Spleen (tissue), 11 donors: ENCODE measurements around the gene MRPL18. TPM values are rescaled to one million over a fixed set of nuclear protein-coding genes. Genes with fewer than 3 reads are reported as not detected.
"Not testable (repeated sequence)": the region's sequence is repeated elsewhere in the genome, so short reads cannot be mapped to it uniquely, and the experiment has no call there.

Experiments used
- DNase-seq: peaks from one replicate; pipeline ENCODE4 v3.0.0-alpha.2; 2020
- H3K27ac ChIP-seq, 8 donors: fragments of 200-600 bp; sonication (generic) in 7 of 8; 1 replicate in 4 of 8; 2 replicates in 4 of 8; pipeline versions ENCODE4 v1.5.0 to v1.8.0; 2016 to 2021; ENCODE audit warnings: inconsistent platforms in 4 of 8, mild to moderate bottlenecking in 4 of 8, moderate library complexity in 1 of 8
- H3K27me3 ChIP-seq, 7 donors: fragments of 200-600 bp; sonication (generic) in 6 of 7; replicated peaks in 1 of 7; 1 replicate in 4 of 7; 2 replicates in 3 of 7; pipeline versions ENCODE4 v1.5.0 to v1.8.0; 2016 to 2021; ENCODE audit warnings: inconsistent platforms in 3 of 7, mild to moderate bottlenecking in 1 of 7
- H3K36me3 ChIP-seq, 6 donors: fragments of 200-600 bp; sonication (generic) in 5 of 6; 1 replicate in 4 of 6; 2 replicates in 2 of 6; pipeline versions ENCODE4 v1.5.0 to v1.8.0; 2016 to 2021; ENCODE audit warnings: inconsistent platforms in 2 of 6
- H3K4me1 ChIP-seq, 6 donors: fragments of 200-600 bp; sonication (generic) in 5 of 6; 1 replicate in 3 of 6; 2 replicates in 3 of 6; pipeline versions ENCODE4 v1.5.0 to v1.8.0; 2016 to 2021; ENCODE audit warnings: inconsistent platforms in 3 of 6
- H3K4me3 ChIP-seq, 8 donors: fragments of 200-600 bp; sonication (generic) in 7 of 8; 1 replicate in 4 of 8; 2 replicates in 4 of 8; pipeline versions ENCODE4 v1.5.0 to v1.8.0; 2016 to 2021; ENCODE audit warnings: inconsistent platforms in 4 of 8, mild to moderate bottlenecking in 4 of 8, moderate library complexity in 2 of 8
- H3K9me3 ChIP-seq, 8 donors: fragments of 200-600 bp; sonication (generic) in 7 of 8; 1 replicate in 4 of 8; 2 replicates in 4 of 8; pipeline versions ENCODE4 v1.5.0 to v1.8.0; 2016 to 2021; ENCODE audit warnings: inconsistent platforms in 4 of 8
- POLR2A ChIP-seq, 3 donors: fragments of 450-650 bp; IDR thresholded peaks; one replicate each; pipeline ENCODE4 v1.5.1; 2017; ENCODE audit warnings: antibody characterized with exemption in 3 of 3, mild to moderate bottlenecking in 1 of 3
- POLR2AphosphoS5 ChIP-seq, 3 donors: sonication (generic); formaldehyde crosslinking; IDR thresholded peaks; one replicate each; pipeline ENCODE4 v1.5.1; 2017; ENCODE audit warnings: antibody characterized with exemption in 3 of 3
- WGBS, 5 donors: extraction: QIAGEN DNeasy Blood & Tissue Kit in 3 of 5; methylation state at CpG; one replicate each; pipeline versions ENCODE4 v1.1.5 to v1.1.7; 2013 to 2018; 5-methylcytosine and 5-hydroxymethylcytosine counted together
- intact Hi-C: fragments of 100-400 bp; cut with DNase I; formaldehyde crosslinking; loops from one replicate; pipeline ENCODE4 v1.15.0; 2023; ENCODE audit warnings: low total_unique reads
- polyA plus RNA-seq, 3 donors: library from polyadenylated mRNA; stranded (reverse); fragments of 200-250 nt; gene quantifications; one replicate each; pipeline ENCODE4 v1.2.1, GENCODE V29; 2013
- total RNA-seq, 7 donors: library from RNA; depleted of rRNA in 3 of 7; stranded (reverse); fragments of >200 nt in 3 of 7; fragmentation: NEBNext Ultra II Directional in 4 of 7; extraction: Animal tissue kit (Norgen Biotek cat#: 25700) in 4 of 7; gene quantifications; one replicate each; pipeline versions ENCODE4 v1.1.0 to v1.2.1, GENCODE V29; 2016 to 2021
- TF ChIP-seq, protein P1 (sequence below), 11 experiments: fragments of 200-600 bp in 7 of 11; fragments of 450-650 bp in 4 of 11; sonication (generic) in 4 of 11; IDR thresholded peaks in 8 of 11; conservative IDR thresholded peaks in 3 of 11; 1 replicate in 7 of 11; 2 replicates in 4 of 11; pipeline versions ENCODE4 v1.4.0 to v1.8.0; 2016 to 2021; ENCODE audit warnings: antibody characterized with exemption in 11 of 11, inconsistent platforms in 4 of 11, mild to moderate bottlenecking in 1 of 11
- donor health status: healthy with polysubstance abuse.
- donor health status: DM: no; HTN: no; CAD: no; lungs with moderate emphysema.
- donor health status: DM: no; HTN: no; CAD: no.
- donor health status: Bipolar disorder and iron deficiency.
- donor health status: healthy.
- donor health status: DM: no; HTN: no; CAD: no.
- donor health status: DM: yes; HTN: yes; CAD: no.

Gene MRPL18
- total and polyA plus RNA-seq, 10 donors, result 29.6 to 76.7 (median 44.6) TPM

DNA sequence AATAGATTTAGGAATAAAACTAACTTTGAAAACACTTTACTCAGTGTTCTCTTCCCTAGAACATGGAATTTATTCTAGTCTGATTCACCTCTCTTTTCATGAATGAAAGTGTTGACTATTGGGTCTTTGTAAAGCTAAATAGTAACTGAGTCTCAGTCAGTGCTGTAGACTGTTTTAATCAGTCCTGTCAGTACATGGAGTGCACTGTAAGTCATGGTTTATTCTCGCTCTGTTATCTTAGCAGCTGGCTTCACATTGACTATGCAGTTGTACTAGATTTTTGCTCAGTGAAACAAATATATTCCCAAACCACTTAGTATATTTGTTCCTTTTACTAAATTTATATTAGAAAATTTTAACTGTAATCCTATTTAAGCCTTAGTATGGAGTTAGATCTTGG, 43.5 kb upstream of the MRPL18 start:
- 93 to 97% (median 97%) methylated on average over 1 of the region's 1 CpG for WGBS, 5 donors
- Histone ChIP-seq H3K27me3 (no peaks in the 10 kb centered on the region), H3K36me3 (peaks cover 3 to 100% (median 96%) of the 10 kb centered on the region in 6 donors), H3K9me3 (no peaks in the 10 kb centered on the region), H3K4me3 (no peak overlapping the region), H3K4me1 (peaks cover 0 to 25% (median 0%) of the 10 kb centered on the region in 6 donors), H3K27ac (no peak overlapping the region)
- TF ChIP-seq POLR2A (IDR thresholded peaks at IDR 0.05) (no peak), POLR2AphosphoS5 (IDR thresholded peaks at IDR 0.05) (no peak)
- TF ChIP-seq, protein P1, sequence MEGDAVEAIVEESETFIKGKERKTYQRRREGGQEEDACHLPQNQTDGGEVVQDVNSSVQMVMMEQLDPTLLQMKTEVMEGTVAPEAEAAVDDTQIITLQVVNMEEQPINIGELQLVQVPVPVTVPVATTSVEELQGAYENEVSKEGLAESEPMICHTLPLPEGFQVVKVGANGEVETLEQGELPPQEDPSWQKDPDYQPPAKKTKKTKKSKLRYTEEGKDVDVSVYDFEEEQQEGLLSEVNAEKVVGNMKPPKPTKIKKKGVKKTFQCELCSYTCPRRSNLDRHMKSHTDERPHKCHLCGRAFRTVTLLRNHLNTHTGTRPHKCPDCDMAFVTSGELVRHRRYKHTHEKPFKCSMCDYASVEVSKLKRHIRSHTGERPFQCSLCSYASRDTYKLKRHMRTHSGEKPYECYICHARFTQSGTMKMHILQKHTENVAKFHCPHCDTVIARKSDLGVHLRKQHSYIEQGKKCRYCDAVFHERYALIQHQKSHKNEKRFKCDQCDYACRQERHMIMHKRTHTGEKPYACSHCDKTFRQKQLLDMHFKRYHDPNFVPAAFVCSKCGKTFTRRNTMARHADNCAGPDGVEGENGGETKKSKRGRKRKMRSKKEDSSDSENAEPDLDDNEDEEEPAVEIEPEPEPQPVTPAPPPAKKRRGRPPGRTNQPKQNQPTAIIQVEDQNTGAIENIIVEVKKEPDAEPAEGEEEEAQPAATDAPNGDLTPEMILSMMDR (IDR thresholded peaks at IDR 0.05 in 8 of 11, conservative IDR thresholded peaks at IDR 0.05 in 3 of 11), result no peak
- intact Hi-C loops, result no loop called here
- DNase-seq, result no peak

DNA sequence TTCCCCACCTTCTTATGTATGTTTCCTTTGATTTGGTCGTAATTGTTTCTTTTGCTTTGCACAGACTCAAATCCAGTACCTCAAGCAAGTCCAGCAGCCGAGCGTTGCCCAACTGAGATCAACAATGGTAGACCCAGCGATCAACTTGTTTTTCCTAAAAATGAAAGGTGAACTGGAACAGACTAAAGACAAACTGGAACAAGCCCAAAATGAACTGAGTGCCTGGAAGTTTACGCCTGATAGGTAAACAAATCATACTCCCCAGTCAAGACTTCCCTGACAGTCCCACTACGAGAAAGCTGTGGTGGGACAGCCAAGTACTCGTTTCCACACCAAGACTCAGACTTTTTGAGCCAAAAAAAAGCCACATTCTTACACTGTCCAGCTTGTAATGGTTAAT, 42.1 kb upstream of the MRPL18 start:
- 86 to 95% (median 91%) methylated on average over 7 of the region's 7 CpGs for WGBS, 5 donors
- H3K4me3 ChIP-seq, H3K27ac ChIP-seq, DNase-seq, H3K9me3 ChIP-seq, intact Hi-C loops, H3K27me3 ChIP-seq: not testable (repeated sequence)
- peaks cover 3 to 100% (median 93%) of the 10 kb centered on the region in 6 donors for H3K36me3 ChIP-seq
- peaks cover 0 to 19% (median 0%) of the 10 kb centered on the region in 6 donors for H3K4me1 ChIP-seq

DNA sequence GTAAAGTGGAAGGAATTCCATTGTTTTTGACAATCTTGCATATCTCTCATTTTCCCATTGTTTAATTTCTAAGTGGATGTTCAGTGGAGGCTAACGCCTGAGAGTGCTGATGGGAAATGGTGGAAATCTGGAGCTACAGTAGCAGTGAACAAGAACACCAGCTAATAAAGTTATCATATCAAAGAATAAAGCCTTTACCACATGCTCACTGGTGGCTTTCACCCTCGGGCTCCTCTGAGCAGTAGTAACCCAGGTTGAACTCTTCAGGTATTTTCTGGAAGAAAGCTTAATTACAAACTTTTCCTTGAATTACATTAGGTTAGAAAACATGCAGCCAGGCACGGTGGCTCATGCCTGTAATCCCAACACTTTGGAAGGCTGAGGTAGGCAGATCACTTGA, 38.8 kb upstream of the MRPL18 start:
- Histone ChIP-seq H3K27me3 (no peaks in the 10 kb centered on the region), H3K4me1 (peaks cover 0 to 4% (median 0%) of the 10 kb centered on the region in 6 donors), H3K9me3 (no peaks in the 10 kb centered on the region), H3K27ac (no peak overlapping the region), H3K4me3 (no peak overlapping the region), H3K36me3 (peaks cover 0 to 100% (median 92%) of the 10 kb centered on the region in 6 donors)
- no peak for DNase-seq
- TF ChIP-seq, protein P1 (IDR thresholded peaks at IDR 0.05 in 8 of 11, conservative IDR thresholded peaks at IDR 0.05 in 3 of 11), result no peak
- no peak for TF ChIP-seq POLR2A (IDR thresholded peaks at IDR 0.05)
- no peak for TF ChIP-seq POLR2AphosphoS5 (IDR thresholded peaks at IDR 0.05)
- intact Hi-C loops, result no loop called here
- 80 to 97% (median 89%) methylated on average over 3 of the region's 3 CpGs for WGBS, 5 donors

DNA sequence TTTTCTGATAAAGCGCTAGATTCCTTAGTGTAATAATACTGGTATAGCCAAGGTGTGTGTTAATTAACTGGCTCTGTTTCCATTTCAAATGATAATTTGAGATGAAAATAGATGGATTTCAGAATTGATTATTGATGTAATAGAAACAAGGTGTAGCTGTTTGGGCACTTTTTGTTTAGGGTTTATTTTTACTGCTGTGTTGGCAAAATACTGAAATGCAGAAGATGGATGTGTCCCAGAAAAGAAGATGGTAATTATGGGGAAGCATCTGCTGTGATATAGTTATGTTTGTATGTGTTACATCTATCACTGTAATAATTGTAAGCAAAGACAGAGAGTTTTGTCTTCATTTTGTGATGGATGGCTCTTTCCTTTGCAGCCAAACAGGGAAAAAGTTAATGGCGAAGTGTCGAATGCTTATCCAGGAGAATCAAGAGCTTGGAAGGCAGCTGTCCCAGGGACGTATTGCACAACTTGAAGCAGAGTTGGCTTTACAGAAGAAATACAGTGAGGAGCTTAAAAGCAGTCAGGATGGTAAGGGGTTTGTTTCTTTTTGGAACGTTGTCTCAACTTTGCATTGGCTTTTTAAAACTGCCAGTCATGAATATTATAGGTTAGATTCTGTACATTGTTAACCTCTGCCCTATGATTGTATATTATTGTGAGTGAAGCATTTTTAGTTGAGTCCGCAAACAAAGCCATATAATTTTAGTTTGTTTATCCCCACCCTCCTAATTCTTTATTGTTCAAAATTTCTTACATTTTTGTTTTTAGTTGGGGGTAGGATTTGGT, 37.0 kb upstream of the MRPL18 start:
- 87 to 96% (median 92%) methylated on average over 6 of the region's 6 CpGs for WGBS, 5 donors
- Histone ChIP-seq H3K4me3 (no peak overlapping the region), H3K36me3 (peaks cover 0 to 100% (median 84%) of the 10 kb centered on the region in 6 donors), H3K9me3 (no peaks in the 10 kb centered on the region), H3K27ac (no peak overlapping the region), H3K27me3 (no peaks in the 10 kb centered on the region), H3K4me1 (no peaks in the 10 kb centered on the region)
- intact Hi-C loops, result no loop called here
- TF ChIP-seq, protein P1 (IDR thresholded peaks at IDR 0.05 in 8 of 11, conservative IDR thresholded peaks at IDR 0.05 in 3 of 11), result no peak
- no peak for TF ChIP-seq POLR2A (IDR thresholded peaks at IDR 0.05)
- TF ChIP-seq POLR2AphosphoS5 (IDR thresholded peaks at IDR 0.05), result no peak
- DNase-seq, result no peak
